IPS DF 4.7 (cell line): ENCODE data around the gene IL1RN.

Source experiments
- DNase-seq: peaks from one replicate; pipeline ENCODE4 v3.0.0-alpha.2; 2013; ENCODE audit warnings: low spot score; ENCODE audit errors: extremely low read depth

Gene IL1RN

GRCh38 chr2:113127646-113128570, 510 bp downstream of the IL1RN start:
- no peak for DNase-seq

- no peak for DNase-seq
These were observed 2.2 kb downstream of the IL1RN start for GRCh38 chr2:113129519-113130078.

GRCh38 chr2:113131352-113132185, 4.2 kb downstream of the IL1RN start:
- no peak for DNase-seq

GRCh38 chr2:113132414-113133021, 5.1 kb downstream of the IL1RN start:
- DNase-seq = no peak

GRCh38 chr2:113133704-113134598, 6.6 kb downstream of the IL1RN start:
- no peak for DNase-seq

- no peak for DNase-seq
These were observed 7.3 kb downstream of the IL1RN start for GRCh38 chr2:113134717-113135116.

GRCh38 chr2:113135317-113135716, 7.9 kb downstream of the IL1RN start:
- no peak for DNase-seq

GRCh38 chr2:113136828-113137775, 9.7 kb downstream of the IL1RN start:
- DNase-seq = no peak

- no peak for DNase-seq
These were observed 10.4 kb downstream of the IL1RN start for GRCh38 chr2:113137827-113138226.

- DNase-seq = peak; percentile 71
These were observed 11.3 kb downstream of the IL1RN start for GRCh38 chr2:113138428-113139322.

- DNase-seq = no peak
These were observed 14.1 kb downstream of the IL1RN start for GRCh38 chr2:113141451-113141850.

- no peak for DNase-seq
These were observed 14.9 kb downstream of the IL1RN start for GRCh38 chr2:113142290-113142689.

- DNase-seq = no peak
These were observed 16.9 kb downstream of the IL1RN start for GRCh38 chr2:113144259-113144658.

- DNase-seq = no peak
These were observed 21.5 kb downstream of the IL1RN start for GRCh38 chr2:113148606-113149552.

GRCh38 chr2:113149553-113150257, 22.3 kb downstream of the IL1RN start:
- no peak for DNase-seq

- no peak for DNase-seq
These were observed 22.8 kb downstream of the IL1RN start for GRCh38 chr2:113150258-113150601.

GRCh38 chr2:113155331-113155730, 27.9 kb downstream of the IL1RN start:
- DNase-seq = no peak
